K562 (cell line): Measurements from ENCODE around the gene CCP110. TPM values are rescaled to one million over a fixed set of nuclear protein-coding genes. Genes with fewer than 3 reads are reported as not detected.
A peak's percentile ranks its signal among the peaks of the same experiment; 100 is the strongest.

Source experiments
- ATF7 ChIP-seq: fragments of 450-650 bp; IDR thresholded peaks from 2 replicates; pipeline ENCODE4 v1.7.1; 2014; ENCODE audit warnings: mild to moderate bottlenecking, moderate library complexity
- BMI1 ChIP-seq: fragments of 150-350 bp; IDR thresholded peaks from 2 replicates; pipeline ENCODE4 v1.6.1; 2014; ENCODE audit warnings: low read length
- CHD1 ChIP-seq: fragments of 200-600 bp; sonication (generic); IDR thresholded peaks from one replicate; pipeline ENCODE4 v1.6.1; 2012; ENCODE audit warnings: mild to moderate bottlenecking, moderate library complexity, low read length, inconsistent platforms
- ETS1 ChIP-seq: conservative IDR thresholded peaks from 2 replicates; pipeline ENCODE4 v1.6.1; 2011; ENCODE audit warnings: low read depth, mild to moderate bottlenecking, low read length; ENCODE audit not compliant: control insufficient read depth
- ETV1 ChIP-seq: fragments of 450-650 bp; conservative IDR thresholded peaks from 2 replicates; pipeline ENCODE4 v1.6.1; 2016; ENCODE audit warnings: missing genetic modification characterization, control low read depth, low read depth, missing compliant biosample characterization
- GMEB1 ChIP-seq: fragments of 250-450 bp; sonication (Bioruptor Pico); IDR thresholded peaks from 2 replicates; pipeline ENCODE4 v1.4.0; 2020; ENCODE audit warnings: mild to moderate bottlenecking
- HDAC1 ChIP-seq, 2 experiments: fragments of 450-650 bp; IDR thresholded peaks; 2 replicates each; pipeline ENCODE4 v1.6.1; 2016 to 2017; ENCODE audit warnings: inconsistent platforms in 1 of 2, mild to moderate bottlenecking in 1 of 2, moderate library complexity in 1 of 2
- JUN ChIP-seq, 2 experiments: sonication (generic) in 1 of 2; formaldehyde crosslinking in 1 of 2; IDR thresholded peaks; 2 replicates each; pipeline versions ENCODE4 v1.6.1 to v1.8.0; 2012 to 2022; ENCODE audit warnings: borderline replicate concordance in 2 of 2, mild to moderate bottlenecking in 2 of 2, improper control_type of control experiment in 1 of 2, low read depth in 1 of 2, low read length in 1 of 2, missing genetic modification reagents in 1 of 2
- MAZ ChIP-seq, 2 experiments: fragments of 450-650 bp in 1 of 2; sonication (generic) in 1 of 2; formaldehyde crosslinking; IDR thresholded peaks in 1 of 2; conservative IDR thresholded peaks in 1 of 2; 2 replicates each; pipeline versions ENCODE4 v1.4.0 to v1.5.0; 2020; ENCODE audit warnings: mild to moderate bottlenecking in 1 of 2, missing genetic modification reagents in 1 of 2
- NR2C1 ChIP-seq, 2 experiments: fragments of 450-650 bp; IDR thresholded peaks; 2 replicates each; pipeline ENCODE4 v1.6.1; 2017; ENCODE audit warnings: mild to moderate bottlenecking in 2 of 2, antibody characterized with exemption in 1 of 2, inconsistent platforms in 1 of 2, missing compliant biosample characterization in 1 of 2, missing genetic modification characterization in 1 of 2
- TAF9B ChIP-seq: fragments of 450-650 bp; IDR thresholded peaks from 2 replicates; pipeline ENCODE4 v1.6.1; 2018; ENCODE audit warnings: mild to moderate bottlenecking; ENCODE audit not compliant: partially characterized antibody
- TFE3 ChIP-seq: fragments of 450-650 bp; formaldehyde crosslinking; IDR thresholded peaks from 2 replicates; pipeline ENCODE4 v1.4.0; 2020; ENCODE audit warnings: mild to moderate bottlenecking, mixed read lengths
- ZBTB33 ChIP-seq: sonication (generic); formaldehyde crosslinking; IDR thresholded peaks from 2 replicates; pipeline ENCODE4 v1.8.1; 2023; ENCODE audit warnings: mild to moderate bottlenecking, missing genetic modification reagents
- ZNF766 ChIP-seq: fragments of 200-800 bp; sonication (Bioruptor generic); conservative IDR thresholded peaks from 2 replicates; pipeline ENCODE4 v1.6.1; 2016; ENCODE audit warnings: missing genetic modification characterization, missing compliant biosample characterization
- polyA plus RNA-seq, 8 experiments: library from polyadenylated mRNA; depleted of rRNA in 4 of 8; stranded (reverse) in 5 of 8; unstranded in 3 of 8; fragments of >200 nt; fragmentation: Nextera tagmentation in 2 of 8; fragmentation: Illumina TruSeq in 1 of 8; extraction: Ambion mirVana in 2 of 8; extraction: Trizol in 1 of 8; gene quantifications; 2 replicates each; pipeline versions ENCODE4 v1.2.1 to v1.2.3, GENCODE V29; 2011 to 2014; ENCODE audit warnings: inconsistent platforms in 1 of 8, missing spikeins in 1 of 8
- total RNA-seq, 7 experiments: library from RNA; depleted of rRNA in 6 of 7; stranded (reverse); fragments of >200 nt in 6 of 7; fragmentation: Illumina TruSeq in 2 of 7; extraction: Trizol in 2 of 7; gene quantifications; 2 replicates each; pipeline versions ENCODE4 v1.2.1 to v1.2.3, GENCODE V29; 2011 to 2021; ENCODE audit warnings: low replicate concordance in 1 of 7
- TF ChIP-seq, protein P1 (sequence below): fragments of 250-450 bp; sonication (Bioruptor Pico); IDR thresholded peaks from 2 replicates; pipeline ENCODE4 v1.9.0; 2021; ENCODE audit warnings: mild to moderate bottlenecking, inconsistent platforms

The CCP110 gene
- total and polyA plus RNA-seq, 9 of the 15 experiments (the other 6 are each of a cell fraction or from before 2014, with no cell fraction given): 3.5 to 16.1 (median 12.1) TPM

DNA sequence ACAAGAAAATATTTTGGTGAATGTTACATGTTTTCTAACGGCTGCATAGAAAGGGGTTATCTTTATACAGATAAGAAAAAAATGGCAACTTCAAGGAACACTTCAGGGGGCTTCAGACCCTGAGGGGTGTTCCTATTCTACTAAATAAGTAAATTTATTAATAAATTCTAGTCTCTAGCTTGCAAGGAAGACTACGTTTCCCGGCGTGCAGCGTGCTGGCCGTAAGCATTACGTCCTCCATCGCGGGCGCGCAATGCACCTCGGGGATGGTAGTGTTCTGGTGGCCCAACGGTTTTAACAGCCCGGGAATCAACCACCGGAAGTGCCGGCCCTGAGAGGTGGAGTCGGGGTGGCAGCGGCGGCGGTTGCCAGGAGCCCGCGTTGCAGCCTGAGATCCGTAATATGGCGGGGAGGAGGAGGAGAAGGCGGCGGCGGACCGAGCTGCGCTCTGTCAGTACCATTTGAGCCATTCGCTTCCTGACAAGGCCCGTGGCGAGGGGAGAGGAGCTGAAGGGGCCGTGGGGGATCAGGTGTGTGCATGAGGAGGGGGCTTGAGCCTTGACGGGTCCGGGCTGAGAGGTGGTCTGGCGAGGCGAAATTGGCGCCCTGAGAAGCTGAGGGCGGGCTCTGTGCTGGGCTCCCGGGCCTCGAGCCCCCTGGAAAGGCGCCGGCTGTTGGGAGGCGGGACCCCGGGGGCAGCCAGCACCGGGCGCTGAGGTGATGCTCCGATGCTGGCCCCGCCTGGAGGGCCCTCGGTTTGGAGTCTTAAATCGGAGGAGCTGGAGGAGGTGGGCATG lies at the start of gene CCP110 (continued):
- TF ChIP-seq, protein P1, sequence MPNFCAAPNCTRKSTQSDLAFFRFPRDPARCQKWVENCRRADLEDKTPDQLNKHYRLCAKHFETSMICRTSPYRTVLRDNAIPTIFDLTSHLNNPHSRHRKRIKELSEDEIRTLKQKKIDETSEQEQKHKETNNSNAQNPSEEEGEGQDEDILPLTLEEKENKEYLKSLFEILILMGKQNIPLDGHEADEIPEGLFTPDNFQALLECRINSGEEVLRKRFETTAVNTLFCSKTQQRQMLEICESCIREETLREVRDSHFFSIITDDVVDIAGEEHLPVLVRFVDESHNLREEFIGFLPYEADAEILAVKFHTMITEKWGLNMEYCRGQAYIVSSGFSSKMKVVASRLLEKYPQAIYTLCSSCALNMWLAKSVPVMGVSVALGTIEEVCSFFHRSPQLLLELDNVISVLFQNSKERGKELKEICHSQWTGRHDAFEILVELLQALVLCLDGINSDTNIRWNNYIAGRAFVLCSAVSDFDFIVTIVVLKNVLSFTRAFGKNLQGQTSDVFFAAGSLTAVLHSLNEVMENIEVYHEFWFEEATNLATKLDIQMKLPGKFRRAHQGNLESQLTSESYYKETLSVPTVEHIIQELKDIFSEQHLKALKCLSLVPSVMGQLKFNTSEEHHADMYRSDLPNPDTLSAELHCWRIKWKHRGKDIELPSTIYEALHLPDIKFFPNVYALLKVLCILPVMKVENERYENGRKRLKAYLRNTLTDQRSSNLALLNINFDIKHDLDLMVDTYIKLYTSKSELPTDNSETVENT (CRISPR knock-in tag): peak; percentile 88; the same call in 1 of the 2 replicates
- TF ChIP-seq ZNF766 (CRISPR knock-in tag) (peak; percentile 93), NR2C1 (IDR thresholded peaks at IDR 0.05) (peak; percentile 42; the same call in 1 of the 2 replicates), NR2C1 (tag; IDR thresholded peaks at IDR 0.05) (peak; percentile 83), TAF9B (peak; percentile 12), TFE3 (no peak), CHD1 (peak; percentile 47), ZBTB33 (0 out of 2 replicates have a peak, but pooled peaks have one; percentile 17), ETV1 (tag) (peak; percentile 83), HDAC1 (IDR thresholded peaks at IDR 0.05) (peak in 1 of 2 experiments; percentile 89; a peak in 2 of 4 replicates), BMI1 (peak; percentile 43; the same call in 1 of the 2 replicates), MAZ (CRISPR knock-in tag; conservative IDR thresholded peaks at IDR 0.05 in 1 of 2, IDR thresholded peaks at IDR 0.05 in 1 of 2) (peak in 1 of 2 experiments; percentile 59; a peak in 1 of 4 replicates), ATF7 (peak; percentile 93), JUN (IDR thresholded peaks at IDR 0.05; ENCODE audit: borderline replicate concordance, low read depth, low read length) (peak; percentile 43; the same call in 1 of the 2 replicates), JUN (CRISPR knock-in tag; IDR thresholded peaks at IDR 0.05; ENCODE audit: borderline replicate concordance) (no peak), GMEB1 (CRISPR knock-in tag) (peak; percentile 94), ETS1 (peak; percentile 99)
